Inflammatory macrophage (primary cell): ENCODE results near the gene SCLY.

Experiments
- DNase-seq, 2 donors: peaks; one replicate each; pipeline ENCODE4 v3.0.0-alpha.2; 2020 to 2022

The SCLY gene

DNA sequence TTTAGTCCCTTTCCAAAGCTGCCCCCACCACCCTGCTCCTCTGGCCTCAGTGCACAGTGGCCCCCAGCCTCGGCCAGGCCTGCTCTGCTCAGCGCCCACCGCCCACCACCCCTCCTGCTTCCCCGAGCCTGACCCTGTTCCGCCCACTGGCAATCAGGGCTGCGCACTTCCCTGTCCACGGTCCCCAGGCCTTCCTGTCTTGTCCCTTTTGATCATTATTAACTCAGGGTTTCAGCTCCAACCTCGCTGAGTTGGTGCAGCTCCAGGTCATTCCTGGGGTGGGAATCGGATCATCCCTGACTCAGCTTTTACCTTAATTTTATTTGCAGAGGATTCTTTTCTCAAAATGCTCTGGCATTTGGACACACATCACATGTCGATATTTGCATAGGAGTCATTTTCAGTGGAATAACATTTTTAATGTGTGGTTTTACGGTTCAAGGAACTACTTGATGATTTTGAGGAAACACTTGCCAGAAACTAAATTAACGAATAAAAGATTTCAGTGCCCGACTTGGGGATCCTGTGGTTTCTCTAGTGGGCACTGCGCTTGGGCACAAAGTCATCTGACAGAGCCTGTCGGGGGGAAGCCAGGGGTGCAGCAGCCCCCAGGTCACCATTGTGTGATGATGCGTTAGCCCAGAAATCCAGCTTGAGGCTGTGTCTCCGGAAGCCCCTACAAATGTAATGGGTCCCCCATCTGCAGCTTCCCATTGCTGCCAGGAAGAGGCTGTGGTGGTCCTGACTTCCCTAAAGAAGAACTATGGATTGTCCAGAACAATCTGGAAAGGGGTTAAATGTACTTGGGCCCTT, 38.3 kb downstream of the SCLY start:
- peak; percentile 68 to 76 for DNase-seq

DNA sequence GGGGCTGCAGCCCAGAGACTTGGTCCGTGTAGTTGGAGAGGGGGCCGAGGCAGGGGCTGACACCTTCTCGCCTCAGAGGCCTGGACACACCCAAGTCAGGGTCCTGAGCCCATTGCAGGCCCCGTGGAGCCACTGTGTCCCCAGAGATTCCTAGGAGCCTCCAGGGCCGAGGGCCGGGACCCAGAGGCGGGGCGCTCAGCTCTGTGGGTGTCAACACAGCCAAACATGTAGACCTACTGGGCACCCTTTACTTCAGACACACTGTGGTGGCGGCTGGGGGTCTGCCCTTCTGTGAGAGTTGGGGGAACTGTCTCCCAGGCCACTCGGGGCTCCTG, 38.9 kb downstream of the SCLY start:
- DNase-seq, result no peak

DNA sequence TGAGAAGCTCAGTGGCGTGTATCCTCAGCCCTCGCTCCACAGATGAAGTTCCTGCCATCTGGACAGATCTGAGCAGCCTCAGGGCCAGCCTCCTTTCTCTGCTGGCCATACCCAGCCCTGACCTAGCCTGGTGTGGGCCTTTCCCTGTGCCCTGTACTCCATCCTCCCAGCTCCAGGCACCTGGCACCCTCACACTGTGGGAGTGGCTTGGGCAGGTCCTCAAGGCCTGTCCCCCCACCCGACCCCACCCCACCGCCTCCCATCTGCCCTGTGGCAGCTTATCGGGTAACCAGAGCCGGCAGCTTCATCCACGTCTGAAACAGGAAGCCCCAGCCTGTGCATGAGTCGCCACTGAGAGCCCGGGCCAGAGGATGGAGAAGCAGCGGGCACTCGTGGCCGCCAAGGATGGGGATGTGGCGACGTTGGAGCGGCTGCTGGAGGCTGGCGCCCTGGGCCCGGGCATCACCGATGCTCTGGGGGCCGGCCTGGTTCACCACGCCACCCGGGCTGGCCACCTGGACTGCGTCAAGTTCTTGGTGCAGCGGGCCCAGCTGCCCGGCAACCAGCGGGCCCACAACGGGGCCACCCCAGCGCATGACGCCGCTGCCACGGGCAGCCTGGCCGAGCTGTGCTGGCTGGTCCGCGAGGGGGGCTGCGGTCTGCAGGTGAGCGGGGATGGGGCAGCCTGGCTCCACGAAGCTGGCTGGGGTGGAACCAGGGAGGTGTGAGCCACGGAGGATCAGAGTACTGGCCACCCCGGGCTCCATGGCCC, 39.4 kb downstream of the SCLY start, which contains the start of gene ESPNL:
ESPNL (plus strand) TSS at position 292 of the 772 bp plus-strand sequence; CDS start at position 372, 80 bp downstream.
- DNase-seq, result peak; percentile 45 to 50

DNA sequence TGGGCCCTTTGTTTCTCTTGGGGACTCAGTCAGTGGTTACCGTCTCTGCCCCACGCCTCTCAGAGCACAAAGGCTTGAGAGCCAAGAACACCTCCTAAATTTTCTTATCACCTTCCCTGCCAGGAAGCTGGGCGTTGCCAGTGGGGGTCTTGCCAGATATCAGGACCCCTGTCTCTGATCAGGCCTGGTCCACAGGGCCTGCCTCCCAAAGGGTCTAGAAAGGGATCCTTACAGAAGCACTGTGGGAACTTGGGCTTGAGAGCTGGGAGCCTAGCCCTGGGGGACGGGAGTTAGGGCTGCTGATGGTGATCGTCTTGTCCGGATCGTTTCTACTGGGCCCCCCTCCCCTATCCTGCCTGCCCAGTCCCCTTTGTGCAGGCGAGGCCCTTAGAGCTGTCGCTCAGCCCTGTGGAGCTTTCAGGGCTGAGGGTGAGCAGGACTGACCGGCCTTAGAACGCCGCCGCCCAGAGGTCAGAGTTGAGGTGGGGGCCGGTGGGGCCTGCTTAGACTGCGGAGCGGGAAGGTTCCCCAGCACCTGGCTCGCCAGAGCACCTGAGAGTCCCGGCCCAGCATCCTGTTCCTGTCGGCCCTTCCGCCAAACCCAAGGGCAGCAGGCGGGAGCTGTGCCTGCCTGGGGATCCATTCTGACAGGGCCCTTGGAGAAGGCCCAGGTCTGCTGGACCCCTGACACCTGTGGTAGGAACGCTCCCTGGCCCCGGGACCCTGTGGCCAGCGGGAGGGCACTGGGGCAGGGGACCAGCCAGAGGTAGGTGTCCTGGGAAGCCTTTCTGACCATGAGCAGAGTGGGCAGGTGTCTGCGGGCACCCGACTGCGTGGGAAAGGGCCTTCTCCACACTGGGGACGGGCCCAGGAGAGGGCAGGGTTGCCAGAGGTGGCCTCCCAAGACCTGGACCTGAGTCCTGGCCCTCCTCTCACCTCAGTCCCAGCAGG, 40.3 kb downstream of the SCLY start:
- DNase-seq, result no peak

DNA sequence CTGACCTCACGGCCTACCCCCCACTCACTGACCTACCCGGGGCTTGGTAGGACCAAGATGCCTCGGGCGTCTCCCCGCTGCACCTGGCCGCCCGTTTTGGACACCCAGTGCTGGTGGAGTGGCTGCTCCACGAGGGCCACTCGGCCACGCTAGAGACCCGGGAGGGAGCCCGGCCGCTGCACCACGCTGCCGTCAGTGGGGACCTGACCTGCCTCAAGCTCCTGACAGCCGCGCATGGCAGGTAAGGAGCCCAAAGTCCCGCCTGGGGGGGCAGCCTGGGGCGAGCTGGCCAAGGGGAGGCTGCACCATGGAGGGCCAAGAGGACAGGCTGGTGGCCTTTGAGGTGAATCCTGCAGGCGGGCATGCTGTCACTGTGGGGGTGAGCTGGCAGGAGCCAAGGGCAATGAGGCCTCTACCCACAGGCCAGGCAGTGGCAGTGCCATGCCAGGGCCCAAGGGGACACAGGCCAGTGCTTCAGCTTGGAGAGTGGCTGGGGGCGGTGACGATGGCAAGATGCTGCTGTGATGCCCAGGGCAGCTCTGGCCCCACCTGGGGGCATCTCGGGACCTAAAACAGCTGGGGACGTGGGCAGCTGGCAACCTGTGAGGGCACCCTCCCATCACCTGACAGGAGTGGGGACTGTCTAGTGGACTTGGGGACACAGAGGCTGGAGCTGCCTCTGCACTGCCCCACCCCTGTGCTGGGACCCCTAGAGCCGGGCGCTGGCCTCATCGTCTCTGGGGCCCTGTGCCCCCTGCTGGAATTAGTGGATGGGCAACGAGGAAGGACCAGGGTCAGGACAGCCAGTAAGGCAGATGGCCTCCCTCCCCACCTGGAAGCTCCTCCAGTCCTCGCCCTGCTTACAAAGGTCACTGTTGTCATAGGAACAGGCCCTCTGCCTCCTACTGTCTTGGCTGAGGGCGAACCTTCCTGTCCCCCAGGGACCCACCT, 41.4 kb downstream of the SCLY start:
- no peak for DNase-seq

DNA sequence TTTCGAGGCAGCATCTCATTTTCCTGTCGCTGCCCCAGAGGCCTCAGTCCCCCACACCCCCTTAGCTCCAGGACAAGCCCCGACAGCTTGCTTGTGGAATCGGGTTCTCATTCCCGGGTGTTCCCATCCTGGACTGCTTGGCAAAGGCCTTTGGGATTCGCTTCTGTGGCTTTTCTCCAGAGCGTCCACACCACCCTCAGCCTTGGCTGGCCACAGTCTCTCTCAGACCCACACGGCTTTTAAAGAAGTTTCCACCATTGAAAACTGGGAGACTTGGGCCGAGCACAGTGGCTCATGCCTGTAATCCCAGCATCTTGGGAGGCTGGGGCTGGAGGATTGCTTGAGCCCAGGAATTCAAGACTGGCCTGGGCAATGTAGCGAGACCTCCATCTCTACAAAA, 42.1 kb downstream of the SCLY start:
- no peak for DNase-seq

DNA sequence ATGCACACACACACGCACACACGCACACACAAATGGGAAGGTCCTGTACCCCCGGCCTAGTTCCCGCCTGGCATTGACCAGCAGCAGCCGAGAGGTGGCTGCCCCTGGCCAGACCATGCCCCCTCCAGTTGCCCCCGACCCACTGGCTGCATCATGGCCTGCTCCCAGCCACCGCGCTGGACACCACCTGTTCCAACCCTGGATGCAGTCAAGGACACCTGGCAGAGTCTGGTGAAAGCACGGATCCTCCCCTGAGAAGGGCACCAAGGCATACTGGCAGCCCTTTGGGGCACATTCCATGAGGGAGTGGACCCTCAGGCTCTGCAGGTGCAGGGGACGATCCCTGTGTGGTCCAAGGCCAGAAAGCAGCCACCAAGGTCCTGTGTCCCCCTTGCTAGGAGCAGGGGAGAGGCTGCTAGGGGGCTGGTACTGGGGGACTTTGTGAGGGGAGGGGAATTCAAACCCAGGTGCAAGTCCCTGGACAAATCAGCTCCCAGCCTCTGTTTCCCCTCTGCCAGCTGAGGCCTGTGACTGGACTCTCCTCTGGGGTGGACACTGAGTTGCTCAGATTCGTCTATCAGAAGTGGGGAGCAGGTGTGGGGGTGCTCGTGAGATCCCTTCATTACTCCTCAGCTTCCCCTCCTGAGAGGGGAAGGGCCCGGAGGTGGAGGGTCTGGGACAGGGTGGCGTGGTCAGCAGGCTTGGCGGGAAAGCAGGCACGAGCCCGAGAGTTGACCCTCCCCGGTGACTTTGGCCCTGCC, 42.8 kb downstream of the SCLY start:
- no peak for DNase-seq

DNA sequence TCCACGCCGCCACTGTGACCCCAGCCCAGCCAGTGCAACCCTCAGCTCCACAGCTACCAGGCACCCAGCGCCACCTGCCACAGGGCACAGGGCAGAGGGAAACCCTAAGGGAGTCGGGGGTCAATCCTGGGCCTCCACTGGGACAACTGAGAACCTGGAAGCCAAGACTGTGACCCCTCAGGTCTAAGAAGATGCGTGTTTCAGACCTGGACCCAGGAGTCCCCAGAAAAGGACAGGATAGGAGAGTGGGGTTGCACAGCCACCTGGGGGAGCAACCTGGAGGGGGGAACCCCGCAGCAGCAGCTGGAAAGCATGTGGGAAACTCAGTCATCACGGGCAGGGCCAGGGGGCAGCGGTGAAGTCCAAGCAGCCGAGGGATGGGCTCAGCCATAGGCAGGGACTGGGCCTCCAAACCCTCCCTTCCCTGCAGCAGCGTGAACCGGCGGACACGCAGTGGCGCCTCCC, 43.5 kb downstream of the SCLY start:
- no peak for DNase-seq

DNA sequence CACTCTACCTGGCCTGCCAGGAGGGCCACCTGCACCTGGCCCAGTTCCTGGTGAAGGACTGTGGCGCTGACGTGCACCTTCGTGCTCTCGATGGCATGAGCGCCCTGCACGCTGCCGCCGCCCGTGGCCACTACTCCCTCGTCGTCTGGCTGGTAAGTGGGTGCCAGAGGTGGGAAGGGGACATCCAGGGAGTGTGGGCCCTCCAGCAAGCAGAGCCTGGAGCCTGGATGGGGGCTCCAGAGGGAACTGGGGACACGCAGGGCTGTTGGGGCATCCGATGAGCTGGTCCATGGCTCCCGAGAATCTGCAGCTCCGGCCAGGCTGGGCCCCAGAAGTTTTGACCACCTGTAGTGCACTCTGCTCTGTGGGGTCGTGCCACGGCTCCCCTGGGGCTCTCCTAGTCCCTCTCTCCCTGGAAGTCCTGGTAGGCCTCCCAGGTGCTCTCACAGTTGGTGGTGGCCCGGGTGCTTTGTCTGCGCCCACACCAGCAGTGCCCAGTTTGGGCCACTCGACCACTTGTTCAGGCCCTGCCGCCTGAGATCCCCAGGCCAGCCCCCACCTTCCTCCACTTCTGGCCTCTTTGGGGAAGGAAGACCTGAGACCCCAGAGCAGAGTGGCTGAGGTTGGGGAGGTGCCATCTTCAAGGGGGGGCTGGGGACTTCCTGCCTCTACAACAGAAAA, 44.0 kb downstream of the SCLY start:
- DNase-seq, result no peak

DNA sequence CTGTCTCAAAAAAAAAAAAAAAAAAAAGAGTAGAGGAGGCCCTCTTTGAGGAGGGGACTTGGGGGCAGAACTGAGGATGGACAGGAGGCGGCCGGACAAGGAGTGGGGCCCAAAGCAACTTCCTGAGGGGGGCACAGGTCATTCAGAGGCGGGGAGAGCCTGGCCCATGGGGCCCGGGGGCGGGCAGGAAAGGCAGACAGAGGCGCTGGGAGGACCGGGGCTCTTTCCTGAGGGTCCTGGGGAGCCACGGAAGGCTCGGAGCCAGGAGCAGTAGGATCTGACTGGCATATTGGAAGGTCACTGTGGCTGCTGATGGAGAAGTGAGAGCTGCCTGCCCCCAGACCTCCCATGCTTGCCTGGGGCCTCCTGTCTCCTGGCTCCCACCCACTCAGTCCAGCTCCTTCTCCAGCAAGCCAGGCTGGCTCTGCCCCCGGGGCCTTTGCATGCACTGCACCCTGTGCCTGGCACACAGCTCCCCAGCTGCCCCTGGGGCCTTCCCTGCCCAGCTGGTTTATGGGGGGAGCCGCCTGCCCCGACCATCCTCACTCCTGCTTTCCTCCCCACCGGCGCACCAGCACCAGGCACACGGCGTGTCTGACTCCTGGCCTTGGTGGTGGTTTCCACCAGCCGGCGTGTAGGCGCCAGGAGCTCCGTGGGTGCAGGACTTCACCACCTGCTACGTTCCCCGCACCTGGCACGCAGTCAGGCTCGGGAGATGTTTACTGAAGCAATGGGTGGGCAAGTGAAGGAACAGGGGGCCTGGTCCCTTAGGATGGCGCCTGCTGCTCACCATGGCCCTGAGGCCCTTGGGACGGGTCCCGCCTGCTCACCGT, 44.9 kb downstream of the SCLY start:
- peak in 1 of 2 donors; percentile 53 for DNase-seq

DNA sequence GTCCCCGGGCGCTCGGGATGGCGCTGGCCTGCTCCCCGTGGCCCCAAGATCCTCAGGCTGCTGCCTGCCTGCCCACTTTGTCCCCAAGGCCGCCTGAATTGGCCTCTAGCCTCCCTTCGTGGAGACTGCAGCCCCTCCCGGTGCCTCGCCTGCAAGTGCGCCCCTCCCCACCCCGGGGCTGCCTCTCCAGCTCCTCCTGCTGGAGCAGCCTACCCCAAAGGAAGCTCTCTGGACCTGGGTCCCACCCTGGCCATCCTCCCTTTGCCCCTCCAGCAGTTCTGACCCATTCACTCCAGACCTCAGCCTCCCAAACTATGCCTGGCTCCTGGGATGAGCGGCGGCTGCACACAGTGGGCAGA, 45.5 kb downstream of the SCLY start:
- no peak for DNase-seq

DNA sequence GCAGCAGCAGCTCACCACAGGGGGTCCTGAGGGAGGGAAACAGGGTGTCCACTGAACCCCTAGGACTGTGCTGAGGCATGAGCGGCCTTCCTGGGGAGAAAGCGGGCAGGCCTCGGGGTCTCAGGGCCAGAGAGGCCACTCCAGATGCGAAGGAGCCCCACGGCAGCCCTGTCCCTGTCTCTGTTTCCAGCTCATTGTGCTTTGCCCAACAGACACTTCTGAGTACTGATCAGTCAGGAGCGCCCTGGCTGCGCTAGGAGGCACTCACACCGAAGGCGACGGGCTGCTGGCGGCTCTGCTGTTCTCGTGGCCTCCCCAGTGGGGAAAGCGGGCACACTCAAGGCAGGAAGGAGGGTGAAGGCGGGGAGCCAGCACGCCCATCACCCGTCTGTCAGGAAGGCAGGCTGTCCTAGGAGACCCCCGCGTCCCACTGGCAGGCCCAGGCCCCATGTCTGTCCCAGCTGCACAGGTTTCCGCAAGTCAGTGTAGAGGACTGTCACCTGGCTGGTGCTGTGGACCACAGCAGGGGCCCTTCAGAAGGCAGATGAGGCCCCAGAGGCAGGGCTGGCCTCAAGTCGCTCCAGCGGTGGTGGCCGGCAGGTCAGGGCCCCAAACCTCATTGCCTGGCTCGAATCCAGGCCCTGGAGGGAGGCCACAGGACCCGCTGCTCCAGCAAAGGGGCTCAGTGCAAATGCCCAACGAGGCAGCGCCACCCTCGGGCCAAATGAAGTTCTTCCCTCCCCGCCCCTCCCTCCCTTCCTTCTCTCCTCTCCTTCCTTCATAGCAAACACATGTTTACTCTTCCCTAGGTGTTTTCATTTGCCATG, 46.1 kb downstream of the SCLY start:
- no peak for DNase-seq

DNA sequence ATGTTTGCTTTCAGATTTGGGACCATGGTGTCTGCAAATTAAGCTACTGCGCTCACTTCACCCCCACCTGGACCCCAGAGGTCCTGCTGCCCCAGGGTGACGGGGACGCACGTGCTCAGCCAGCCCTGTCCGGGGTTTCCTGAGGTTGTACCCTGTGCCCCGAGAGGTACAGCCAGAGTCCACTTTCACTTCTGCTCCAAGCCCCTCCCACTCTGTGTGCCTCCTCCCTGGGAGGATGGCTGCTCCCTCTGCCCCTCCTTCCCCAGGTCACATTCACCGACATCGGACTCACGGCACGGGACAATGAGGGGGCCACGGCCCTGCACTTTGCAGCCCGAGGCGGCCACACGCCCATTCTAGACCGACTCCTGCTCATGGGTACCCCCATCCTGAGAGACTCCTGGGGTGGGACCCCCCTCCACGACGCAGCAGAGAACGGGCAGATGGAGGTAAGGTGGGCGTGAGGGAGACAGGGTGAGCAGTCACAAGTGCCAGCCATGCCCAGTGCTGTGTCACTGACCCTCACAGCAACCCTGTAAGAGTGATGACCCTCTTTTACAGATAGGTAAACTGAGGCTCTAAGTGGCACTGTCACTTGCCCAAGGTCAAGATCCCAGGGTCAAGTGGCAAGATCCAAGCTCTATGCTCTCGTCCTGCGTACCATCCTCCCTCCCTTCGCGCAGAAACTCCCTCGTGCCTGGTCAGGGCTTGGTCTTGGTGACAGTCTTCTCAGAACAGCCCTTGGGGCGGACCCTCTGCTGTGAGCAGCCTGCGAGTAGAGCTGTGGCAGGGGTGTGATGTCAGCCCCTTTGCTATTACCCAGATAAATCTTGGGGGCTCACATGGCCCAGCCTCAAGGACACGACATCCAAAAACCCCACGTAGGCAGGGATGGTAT, 47.0 kb downstream of the SCLY start:
- DNase-seq, result peak; percentile 34 to 35

DNA sequence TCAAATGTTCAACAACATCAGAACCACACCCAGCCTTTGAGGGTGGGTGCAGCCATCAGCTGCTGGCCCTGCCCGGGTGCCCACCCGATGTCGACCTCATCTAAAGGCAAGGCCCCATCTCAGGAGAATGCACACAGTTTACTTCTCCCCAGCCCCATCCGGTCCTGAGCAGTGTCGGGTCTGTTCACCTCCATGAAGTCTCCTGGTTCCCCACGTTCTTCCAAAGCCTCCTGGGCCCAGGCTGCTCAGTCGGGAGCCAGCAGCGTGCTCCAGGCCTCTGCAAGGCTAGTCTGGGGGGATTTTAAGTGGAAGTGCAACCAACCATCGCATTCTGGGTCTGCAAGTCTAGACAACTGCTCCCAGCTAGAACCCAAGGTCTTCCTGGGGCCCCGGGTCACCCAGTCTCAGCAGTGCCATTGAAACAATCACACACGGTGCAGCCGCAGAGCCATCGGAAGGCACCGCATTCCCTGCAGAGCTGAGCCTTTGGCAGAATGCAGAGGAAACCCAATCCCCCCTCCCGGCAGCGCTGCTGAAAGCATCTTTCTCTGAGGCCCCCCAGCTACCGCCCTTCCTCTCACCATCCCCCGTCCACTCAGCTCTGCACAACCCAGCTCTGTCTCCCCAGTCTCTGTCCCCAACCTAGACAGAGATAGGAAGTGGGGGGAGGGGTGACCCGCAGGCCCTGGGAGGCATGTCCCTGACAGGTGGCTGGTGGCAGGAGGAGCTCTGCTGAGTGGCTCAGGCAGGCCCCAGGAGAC, 47.8 kb downstream of the SCLY start:
- DNase-seq, result no peak

DNA sequence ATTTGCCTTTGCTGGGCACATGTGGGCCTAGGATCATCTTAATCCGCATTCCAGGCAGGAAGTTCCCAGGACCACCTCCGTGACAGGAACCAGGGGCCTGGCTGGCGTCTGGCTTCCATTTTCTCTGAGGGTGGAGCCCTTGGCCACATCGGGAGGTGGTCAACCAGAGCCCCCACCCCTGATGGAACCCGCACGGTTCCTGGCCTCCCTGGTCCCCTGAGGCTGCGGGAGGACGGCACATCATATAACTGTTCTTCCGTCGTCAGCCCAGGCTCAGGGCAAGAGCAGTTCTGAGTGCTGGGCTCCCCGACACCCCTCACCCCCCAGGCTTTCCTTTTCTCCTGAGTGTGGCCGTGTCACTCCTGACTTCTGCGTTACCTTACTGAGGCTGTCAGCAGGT, 52.8 kb downstream of the SCLY start:
- no peak for DNase-seq

DNA sequence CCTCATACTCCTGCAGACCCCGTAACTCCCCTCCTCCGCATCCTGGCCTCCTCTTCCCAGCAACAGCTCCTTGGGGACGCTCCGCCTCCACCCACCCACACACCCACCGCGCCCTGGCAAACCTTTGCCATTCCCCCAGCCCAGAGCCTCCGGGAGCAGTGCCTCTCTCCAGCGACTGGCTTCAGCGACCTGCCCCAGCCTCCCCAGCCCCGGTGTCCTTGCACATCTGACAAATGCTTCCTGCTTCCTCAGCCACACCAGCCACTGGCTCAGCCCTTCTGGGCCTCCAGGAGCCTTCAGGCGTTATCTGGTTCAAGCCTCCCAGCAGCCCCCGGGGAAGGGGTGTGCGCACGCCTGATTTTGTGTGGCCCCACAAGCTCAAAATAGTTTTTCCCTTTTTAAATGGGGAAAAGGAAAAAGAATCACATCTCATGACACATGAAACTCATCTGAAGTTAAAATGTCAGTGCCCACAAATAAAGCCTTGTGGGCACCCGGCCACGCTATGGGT, 53.6 kb downstream of the SCLY start:
- no peak for DNase-seq
